Lung (tissue), 12 donors: Measurements from ENCODE around the gene EXOSC10. TPM values are rescaled to one million over a fixed set of nuclear protein-coding genes. Genes with fewer than 3 reads are reported as not detected.
"Not testable (repeated sequence)": the region's sequence is repeated elsewhere in the genome, so short reads cannot be mapped to it uniquely, and the experiment has no call there.

Experiments used
- ATAC-seq: fragments of 200-7000 bp; cut with Tn5 transposase; one replicate; pipeline ENCODE4 v1.9.1; 2020; ENCODE audit warnings: moderate number of reproducible peaks; ENCODE audit not compliant: insufficient read depth, low FRiP score
- DNase-seq, 3 donors: peaks; one replicate each; pipeline ENCODE4 v3.0.0-alpha.2; 2013 to 2017
- H3K27ac ChIP-seq, 2 donors: one replicate each; pipeline ENCODE4 v1.5.1; 2013; ENCODE audit warnings: mild to moderate bottlenecking in 2 of 2, moderate library complexity in 2 of 2, control low read depth in 1 of 2, inconsistent platforms in 1 of 2, low read depth in 1 of 2, low read length in 1 of 2
- H3K27me3 ChIP-seq, 3 donors: one replicate each; pipeline ENCODE4 v1.5.1; 2013; ENCODE audit warnings: low read length in 2 of 3; ENCODE audit not compliant: control insufficient read depth in 3 of 3, insufficient read depth in 3 of 3
- H3K36me3 ChIP-seq, 4 donors: one replicate each; pipeline ENCODE4 v1.5.1; 2013; ENCODE audit warnings: low read length in 4 of 4, mild to moderate bottlenecking in 1 of 4, moderate library complexity in 1 of 4; ENCODE audit not compliant: control insufficient read depth in 4 of 4, insufficient read depth in 4 of 4
- H3K4me1 ChIP-seq, 5 donors: one replicate each; pipeline ENCODE4 v1.5.1; 2013; ENCODE audit warnings: low read length in 5 of 5, mild to moderate bottlenecking in 2 of 5, moderate library complexity in 1 of 5; ENCODE audit not compliant: control insufficient read depth in 5 of 5, insufficient read depth in 5 of 5
- H3K4me3 ChIP-seq: one replicate; pipeline ENCODE4 v1.5.1; 2013; ENCODE audit warnings: mild to moderate bottlenecking, control low read depth, moderate library complexity
- H3K9ac ChIP-seq, 2 donors: one replicate each; pipeline ENCODE4 v1.5.1; 2013; ENCODE audit warnings: low read length in 2 of 2, control low read depth in 1 of 2; ENCODE audit not compliant: insufficient read depth in 1 of 2
- H3K9me3 ChIP-seq, 4 donors: one replicate each; pipeline ENCODE4 v1.5.1; 2013; ENCODE audit warnings: low read length in 3 of 4, mild to moderate bottlenecking in 1 of 4, moderate library complexity in 1 of 4; ENCODE audit not compliant: control insufficient read depth in 4 of 4, insufficient read depth in 3 of 4
- CTCF ChIP-seq: IDR thresholded peaks from 2 replicates; pipeline ENCODE4 v1.5.1; 2012; ENCODE audit warnings: mild to moderate bottlenecking; ENCODE audit errors: control extremely low read depth, extremely low read depth
- WGBS, 2 donors: extraction: QIAGEN DNeasy Blood & Tissue Kit; methylation state at CpG; one replicate each; pipeline ENCODE4 v1.1.7; 2013; 5-methylcytosine and 5-hydroxymethylcytosine counted together
- polyA plus RNA-seq, 2 donors: library from polyadenylated mRNA; stranded (reverse); fragments of 200-250 nt; gene quantifications; one replicate each; pipeline ENCODE4 v1.2.1, GENCODE V29; 2013
- total RNA-seq, 2 donors: library from RNA; depleted of rRNA in 1 of 2; stranded (reverse); fragments of >200 nt in 1 of 2; gene quantifications; one replicate each; pipeline ENCODE4 v1.2.1, GENCODE V29; 2014 to 2021
- donor health status: control.
- donor health status: control.
- donor health status: Bipolar disorder and iron deficiency.
- donor health status: healthy.
- donor health status: DM: yes; HTN: yes; CAD: no.

EXOSC10 gene
- total and polyA plus RNA-seq, 4 donors = 29.0 to 75.1 (median 42.3) TPM

GRCh38 chr1:11052839-11053757 is 46.6 kb downstream of the EXOSC10 start:
- WGBS, 2 donors = 26 to 31% methylated on average over 29 of the region's 29 CpGs
- DNase-seq (peak; percentile 24 to 41 (median 29)), ATAC-seq (peak; percentile 29)

GRCh38 chr1:11051781-11052511 is 47.7 kb downstream of the EXOSC10 start:
- Histone ChIP-seq H3K9me3 (no peaks in the 10 kb centered on the region), H3K9ac (no peak overlapping the region), H3K36me3 (peaks cover 0 to 22% (median 3%) of the 10 kb centered on the region in 4 donors), H3K4me3 (no peak overlapping the region), H3K27me3 (peaks cover 0 to 6% (median 0%) of the 10 kb centered on the region in 3 donors), H3K27ac (no peak overlapping the region), H3K4me1 (peaks cover 0 to 6% (median 0%) of the 10 kb centered on the region in 5 donors)
- ATAC-seq (no peak), DNase-seq (peak in 1 of 3 donors; percentile 23)
- 49 to 51% methylated on average over 19 of the region's 19 CpGs for WGBS, 2 donors
- TF ChIP-seq CTCF = no peak

More at GRCh38 chr1:11052839-11053757, 46.6 kb downstream of the EXOSC10 start:
- Histone ChIP-seq H3K27me3 (peaks cover 0 to 6% (median 0%) of the 10 kb centered on the region in 3 donors), H3K4me3 (no peak overlapping the region), H3K9me3 (no peaks in the 10 kb centered on the region), H3K4me1 (peaks cover 0 to 6% (median 0%) of the 10 kb centered on the region in 5 donors), H3K27ac (no peak overlapping the region), H3K9ac (no peak overlapping the region), H3K36me3 (peaks cover 0 to 25% (median 4%) of the 10 kb centered on the region in 4 donors)
- no peak for TF ChIP-seq CTCF

DNA sequence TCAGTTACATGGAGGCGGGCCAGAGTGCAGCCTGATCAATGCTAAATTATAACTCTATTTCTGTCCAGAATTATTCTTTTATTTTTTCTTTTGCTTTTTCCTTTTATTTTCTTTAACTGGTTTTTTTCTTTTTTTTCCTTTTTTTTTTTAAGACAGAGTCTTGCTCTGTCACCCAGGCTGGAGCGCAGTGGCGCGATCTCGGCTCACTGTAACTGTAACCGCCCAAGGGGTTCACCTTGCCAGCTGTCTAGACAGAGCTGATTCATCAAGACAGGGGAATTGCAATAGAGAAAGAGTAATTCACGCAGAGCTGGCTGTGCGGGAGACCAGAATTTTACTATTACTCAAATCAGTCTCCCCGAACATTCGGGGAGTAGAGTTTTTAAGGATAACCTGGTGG is 48.5 kb downstream of the EXOSC10 start:
- not testable (repeated sequence) for H3K27ac ChIP-seq, H3K27me3 ChIP-seq, H3K4me1 ChIP-seq, ATAC-seq, H3K9me3 ChIP-seq, DNase-seq, H3K9ac ChIP-seq, H3K4me3 ChIP-seq
- WGBS, 2 donors = 89 to 90% methylated on average over 10 of the region's 10 CpGs
- peaks cover 0 to 17% (median under 1%) of the 10 kb centered on the region in 4 donors for H3K36me3 ChIP-seq
